Lower leg skin (tissue), 3 donors: ENCODE data around the gene SNN.

Source experiments
- POLR2A ChIP-seq, 2 donors: fragments of 450-650 bp; IDR thresholded peaks; one replicate each; pipeline ENCODE4 v1.6.1; 2016 to 2017; ENCODE audit warnings: antibody characterized with exemption in 2 of 2, mild to moderate bottlenecking in 1 of 2, moderate library complexity in 1 of 2
- TF ChIP-seq, protein P1 (sequence below), 3 donors: fragments of 450-650 bp; IDR thresholded peaks; one replicate each; pipeline ENCODE4 v1.5.1; 2016; ENCODE audit warnings: antibody characterized with exemption in 3 of 3, mild to moderate bottlenecking in 3 of 3, moderate library complexity in 2 of 3

DNA sequence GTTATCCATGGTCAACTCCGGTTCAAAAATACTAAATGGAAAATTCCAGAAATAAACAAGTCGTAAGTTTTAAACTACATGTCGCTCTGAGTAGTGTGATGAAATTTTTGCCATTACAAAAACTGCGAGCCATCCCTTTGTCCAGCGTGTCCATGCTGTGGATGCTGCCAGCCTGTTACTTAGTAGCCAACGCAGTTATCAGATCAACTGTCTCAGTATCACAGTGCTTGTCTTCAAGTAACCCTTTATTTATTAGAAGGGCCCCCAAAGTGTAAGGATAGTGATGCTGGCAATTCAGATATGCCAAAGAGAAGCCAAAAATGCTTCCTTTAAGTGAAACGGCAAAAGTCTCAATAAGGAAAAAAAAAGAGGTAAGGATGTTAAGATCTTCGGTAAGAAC lies 23.9 kb downstream of the SNN start:
- TF ChIP-seq, protein P1, sequence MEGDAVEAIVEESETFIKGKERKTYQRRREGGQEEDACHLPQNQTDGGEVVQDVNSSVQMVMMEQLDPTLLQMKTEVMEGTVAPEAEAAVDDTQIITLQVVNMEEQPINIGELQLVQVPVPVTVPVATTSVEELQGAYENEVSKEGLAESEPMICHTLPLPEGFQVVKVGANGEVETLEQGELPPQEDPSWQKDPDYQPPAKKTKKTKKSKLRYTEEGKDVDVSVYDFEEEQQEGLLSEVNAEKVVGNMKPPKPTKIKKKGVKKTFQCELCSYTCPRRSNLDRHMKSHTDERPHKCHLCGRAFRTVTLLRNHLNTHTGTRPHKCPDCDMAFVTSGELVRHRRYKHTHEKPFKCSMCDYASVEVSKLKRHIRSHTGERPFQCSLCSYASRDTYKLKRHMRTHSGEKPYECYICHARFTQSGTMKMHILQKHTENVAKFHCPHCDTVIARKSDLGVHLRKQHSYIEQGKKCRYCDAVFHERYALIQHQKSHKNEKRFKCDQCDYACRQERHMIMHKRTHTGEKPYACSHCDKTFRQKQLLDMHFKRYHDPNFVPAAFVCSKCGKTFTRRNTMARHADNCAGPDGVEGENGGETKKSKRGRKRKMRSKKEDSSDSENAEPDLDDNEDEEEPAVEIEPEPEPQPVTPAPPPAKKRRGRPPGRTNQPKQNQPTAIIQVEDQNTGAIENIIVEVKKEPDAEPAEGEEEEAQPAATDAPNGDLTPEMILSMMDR (IDR thresholded peaks at IDR 0.05): no peak
- no peak for TF ChIP-seq POLR2A (IDR thresholded peaks at IDR 0.05)
